PC-3 (cell line): ENCODE data around the gene SEC14L1. TPM values are rescaled to one million over a fixed set of nuclear protein-coding genes. Genes with fewer than 3 reads are reported as not detected.

ENCODE experiments used
- ATAC-seq: fragments of 200-7000 bp; cut with Tn5 transposase; 2 replicates; pipeline ENCODE4 v1.9.1; 2020; ENCODE audit warnings: mild to moderate bottlenecking, moderate library complexity
- BruUV-seq: library from RNA; stranded (reverse); fragments of 400-500 nt; replicated peaks from 2 replicates; lab custom pipeline; 2021; lab: Mats Ljungman, UMichigan
- CTCF ChIA-PET: fragments of 300-600 bp; sonication (Branson Sonifier 250); formaldehyde crosslinking; loops from one replicate; lab custom pipeline; 2022; ENCODE audit warnings: antibody characterized with exemption; lab: Charles Lee
- POLR2A ChIA-PET: fragments of 300-600 bp; sonication (Branson Sonifier 250); formaldehyde crosslinking; loops from one replicate; lab custom pipeline; 2022; ENCODE audit warnings: antibody characterized with exemption; ENCODE audit not compliant: unreplicated experiment; lab: Charles Lee
- DNase-seq: peaks from one replicate; pipeline ENCODE4 v3.0.0-alpha.2; 2015
- H2AFZ ChIP-seq: fragments of 300-600 bp; sonication (generic); 2 replicates; pipeline ENCODE4 v1.6.0; 2016; ENCODE audit warnings: antibody characterized with exemption, low read length
- H3F3A ChIP-seq: fragments of 300-600 bp; sonication (generic); one replicate; pipeline ENCODE4 v1.6.0; 2017; ENCODE audit warnings: antibody characterized with exemption, low read length, control low read depth, mild to moderate bottlenecking; ENCODE audit not compliant: unreplicated experiment
- H3K27ac ChIP-seq: fragments of 300-600 bp; sonication (generic); 2 replicates; pipeline ENCODE4 v1.5.1; 2016; ENCODE audit warnings: mild to moderate bottlenecking, low read length
- H3K27me3 ChIP-seq: fragments of 300-600 bp; sonication (generic); 2 replicates; pipeline ENCODE4 v1.6.1; 2016; ENCODE audit warnings: low read length, mixed read lengths
- H3K36me3 ChIP-seq: fragments of 300-600 bp; sonication (generic); 2 replicates; pipeline ENCODE4 v1.6.1; 2016; ENCODE audit warnings: low read depth, mixed run types, low read length, mixed read lengths
- H3K4me1 ChIP-seq: fragments of 300-600 bp; sonication (generic); 2 replicates; pipeline ENCODE4 v1.5.1; 2016; ENCODE audit warnings: low read length; ENCODE audit not compliant: insufficient read depth
- H3K4me2 ChIP-seq: fragments of 300-600 bp; sonication (generic); 2 replicates; pipeline ENCODE4 v1.6.0; 2016; ENCODE audit warnings: low read length
- H3K4me3 ChIP-seq: fragments of 300-600 bp; sonication (generic); 2 replicates; pipeline ENCODE4 v1.5.1; 2016; ENCODE audit warnings: mild to moderate bottlenecking, low read length, mixed read lengths
- H3K79me2 ChIP-seq: fragments of 300-600 bp; sonication (generic); 2 replicates; pipeline ENCODE4 v1.6.1; 2017; ENCODE audit warnings: low read length, mixed read lengths
- H3K9ac ChIP-seq: fragments of 300-600 bp; sonication (generic); 2 replicates; pipeline ENCODE4 v1.6.0; 2016; ENCODE audit warnings: mild to moderate bottlenecking, low read length
- H3K9me2 ChIP-seq: fragments of 300-600 bp; sonication (generic); replicated peaks from 2 replicates; pipeline ENCODE4 v1.6.1; 2016; ENCODE audit warnings: mixed run types, low read length, mixed read lengths
- H3K9me3 ChIP-seq: fragments of 300-600 bp; sonication (generic); 2 replicates; pipeline ENCODE4 v1.6.1; 2016; ENCODE audit warnings: low read length, mixed read lengths
- H4K20me1 ChIP-seq: fragments of 300-600 bp; sonication (generic); 2 replicates; pipeline ENCODE4 v1.6.1; 2016; ENCODE audit warnings: low read length, mixed read lengths
- EZH2 ChIP-seq: fragments of 300-600 bp; sonication (generic); IDR thresholded peaks from one replicate; pipeline ENCODE4 v1.6.1; 2017; ENCODE audit warnings: antibody characterized with exemption, mild to moderate bottlenecking, low read length; ENCODE audit not compliant: unreplicated experiment
- EZH2phosphoT487 ChIP-seq: fragments of 300-600 bp; sonication (generic); IDR thresholded peaks from 2 replicates; pipeline ENCODE4 v1.6.1; 2018; ENCODE audit warnings: mild to moderate bottlenecking, antibody characterized with exemption, low read length, borderline replicate concordance
- intact Hi-C: fragments of 100-400 bp; cut with micrococcal nuclease; formaldehyde crosslinking; loops from 2 replicates; pipeline ENCODE4 v1.9.0; 2023
- total RNA-seq: library from RNA; depleted of rRNA; stranded (reverse); fragments of >200 nt; gene quantifications from 2 replicates; pipeline ENCODE4 v1.2.3, GENCODE V29; 2014
- TF ChIP-seq, protein P1 (sequence below): fragments of 300-600 bp; sonication (generic); conservative IDR thresholded peaks from 2 replicates; pipeline ENCODE4 v1.5.1; 2017; ENCODE audit warnings: antibody characterized with exemption, low read depth, mild to moderate bottlenecking, low read length

The SEC14L1 gene
- total RNA-seq, 1 experiment from 2014 or later: 39.8 TPM

DNA sequence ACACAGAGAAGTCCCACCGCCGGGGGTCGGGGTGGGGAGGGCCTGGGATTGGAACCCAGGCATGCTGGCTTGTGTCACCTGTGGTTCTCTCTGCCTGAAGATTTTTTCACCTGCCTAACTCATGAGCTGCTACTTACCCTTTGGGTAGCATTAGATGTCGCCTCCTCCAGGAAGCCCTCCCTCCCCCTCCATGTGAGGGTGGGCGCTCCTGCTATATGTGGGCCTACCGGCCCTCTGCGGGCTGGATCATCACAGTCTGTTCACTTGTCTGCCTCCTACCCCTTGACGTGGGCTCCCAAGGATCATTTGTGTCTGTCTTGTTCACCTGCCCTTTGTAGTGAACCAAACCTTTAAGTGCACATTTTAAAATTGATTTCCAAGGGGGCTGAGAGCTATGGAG lies 106.8 kb downstream of the SEC14L1 start:
- no peak overlapping the region for H3K27ac ChIP-seq
- DNase-seq: no peak
- no peaks in the 10 kb centered on the region for H3K27me3 ChIP-seq
- no peaks in the 10 kb centered on the region for H3K9me2 ChIP-seq
- BruUV-seq: no TSS peak
- peak overlapping the region; percentile 96 for H3K4me2 ChIP-seq
- H4K20me1 ChIP-seq: no peaks in the 10 kb centered on the region
- peaks cover 3% of the 10 kb centered on the region; the same call in 1 of the 2 replicates for H3K4me1 ChIP-seq
- H3K9ac ChIP-seq: peak overlapping the region; percentile 63
- H3F3A ChIP-seq: no peaks in the 10 kb centered on the region
- peak overlapping the region; percentile 74; the same call in 1 of the 2 replicates for H3K4me3 ChIP-seq
- H3K9me3 ChIP-seq: no peaks in the 10 kb centered on the region
- no peaks in the 10 kb centered on the region for H3K79me2 ChIP-seq
- intact Hi-C loops: loop anchor here (1.0 to 2.0 kb wide), 2 partner anchors 161 to 237 kb away; no protein-coding TSS in a partner anchor
- CTCF ChIA-PET: no interaction called here
- peak overlapping the region; percentile 95 for H2AFZ ChIP-seq
- POLR2A ChIA-PET: no interaction called here
- ATAC-seq: no peak
- no peaks in the 10 kb centered on the region for H3K36me3 ChIP-seq
- TF ChIP-seq EZH2 (no peak), EZH2phosphoT487 (no peak)
- TF ChIP-seq, protein P1, sequence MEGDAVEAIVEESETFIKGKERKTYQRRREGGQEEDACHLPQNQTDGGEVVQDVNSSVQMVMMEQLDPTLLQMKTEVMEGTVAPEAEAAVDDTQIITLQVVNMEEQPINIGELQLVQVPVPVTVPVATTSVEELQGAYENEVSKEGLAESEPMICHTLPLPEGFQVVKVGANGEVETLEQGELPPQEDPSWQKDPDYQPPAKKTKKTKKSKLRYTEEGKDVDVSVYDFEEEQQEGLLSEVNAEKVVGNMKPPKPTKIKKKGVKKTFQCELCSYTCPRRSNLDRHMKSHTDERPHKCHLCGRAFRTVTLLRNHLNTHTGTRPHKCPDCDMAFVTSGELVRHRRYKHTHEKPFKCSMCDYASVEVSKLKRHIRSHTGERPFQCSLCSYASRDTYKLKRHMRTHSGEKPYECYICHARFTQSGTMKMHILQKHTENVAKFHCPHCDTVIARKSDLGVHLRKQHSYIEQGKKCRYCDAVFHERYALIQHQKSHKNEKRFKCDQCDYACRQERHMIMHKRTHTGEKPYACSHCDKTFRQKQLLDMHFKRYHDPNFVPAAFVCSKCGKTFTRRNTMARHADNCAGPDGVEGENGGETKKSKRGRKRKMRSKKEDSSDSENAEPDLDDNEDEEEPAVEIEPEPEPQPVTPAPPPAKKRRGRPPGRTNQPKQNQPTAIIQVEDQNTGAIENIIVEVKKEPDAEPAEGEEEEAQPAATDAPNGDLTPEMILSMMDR: no peak

DNA sequence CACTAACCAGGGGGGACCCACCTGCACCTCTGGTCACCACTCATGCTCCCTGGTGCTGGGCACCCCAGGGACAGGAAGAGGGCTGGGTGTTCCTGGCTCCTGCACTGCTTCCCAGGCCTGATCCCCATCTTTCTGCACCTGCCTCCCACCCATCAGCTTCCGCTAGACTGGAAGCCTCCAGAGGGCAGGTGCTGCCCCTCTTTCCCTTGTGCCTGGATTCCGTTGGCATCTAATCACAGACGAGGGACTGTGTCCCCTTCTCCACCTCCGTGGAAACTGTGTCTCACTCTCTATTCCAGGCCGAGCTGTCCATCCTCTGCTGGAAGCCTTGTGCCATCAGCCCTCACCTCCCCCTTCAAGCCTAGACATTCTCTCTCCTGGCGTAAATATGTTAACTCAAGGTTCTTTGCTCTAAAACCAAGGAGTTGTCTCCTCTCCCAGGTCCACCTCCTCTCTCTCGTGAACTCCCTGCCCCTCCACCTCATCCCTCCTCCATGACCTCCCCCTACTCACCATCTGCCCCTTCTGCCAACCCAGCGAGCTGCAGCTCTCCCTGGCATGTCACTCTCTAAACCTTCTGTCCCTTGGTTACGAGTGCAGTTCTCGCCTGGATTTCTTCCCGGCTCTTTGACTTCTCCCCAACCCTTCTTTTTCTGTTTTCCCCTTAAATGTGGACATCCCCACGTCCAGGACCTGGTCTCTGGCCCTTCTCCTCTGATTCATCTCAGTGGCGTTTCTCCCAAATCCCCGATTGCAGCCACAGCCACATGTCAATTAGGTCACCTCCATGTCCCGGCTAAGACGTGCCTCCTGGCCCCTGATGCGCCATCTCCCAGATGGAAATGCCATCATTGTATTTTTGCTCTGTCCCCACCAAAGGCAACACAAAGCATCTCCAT lies 107.7 kb downstream of the SEC14L1 start:
- DNase-seq (no peak), ATAC-seq (no peak)
- POLR2A ChIA-PET: no interaction called here
- TF ChIP-seq EZH2 (no peak), EZH2phosphoT487 (no peak)
- TF ChIP-seq, protein P1: no peak
- no peak overlapping the region for H3K9ac ChIP-seq
- H3K27ac ChIP-seq: no peak overlapping the region
- intact Hi-C loops: no loop called here
- no peaks in the 10 kb centered on the region for H3K79me2 ChIP-seq
- H3K36me3 ChIP-seq: no peaks in the 10 kb centered on the region
- H3K27me3 ChIP-seq: no peaks in the 10 kb centered on the region
- no peak overlapping the region for H2AFZ ChIP-seq
- no peak overlapping the region for H3K4me2 ChIP-seq
- BruUV-seq: no TSS peak
- no peaks in the 10 kb centered on the region for H3K9me3 ChIP-seq
- no peaks in the 10 kb centered on the region for H3F3A ChIP-seq
- no peaks in the 10 kb centered on the region for H3K9me2 ChIP-seq
- peaks cover 4% of the 10 kb centered on the region; the same call in 1 of the 2 replicates for H3K4me1 ChIP-seq
- no peak overlapping the region for H3K4me3 ChIP-seq
- CTCF ChIA-PET: no interaction called here
- no peaks in the 10 kb centered on the region for H4K20me1 ChIP-seq
